HEK293 (cell line): ENCODE results near the gene CREBBP.

Experiments used
- CTCF ChIA-PET: fragments of 350-600 bp; formaldehyde crosslinking; extraction: SDS; loops from one replicate; lab custom pipeline; 2021; ENCODE audit warnings: antibody characterized with exemption; lab: Yijun Ruan, JAX
- POLR2A ChIA-PET: fragments of 300-600 bp; formaldehyde crosslinking; extraction: SDS; loops from one replicate; lab custom pipeline; 2020; ENCODE audit warnings: antibody characterized with exemption, inconsistent platforms; lab: Yijun Ruan, JAX
- H3K27ac ChIP-seq: fragments of 200-500 bp; sonication (Bioruptor generic); 2 replicates; pipeline ENCODE4 v1.5.1; 2014; ENCODE audit warnings: low read depth, low read length, control low read depth, inconsistent platforms; ENCODE audit errors: extremely low read depth
- H3K36me3 ChIP-seq, 2 experiments: fragments of 200-500 bp in 1 of 2; sonication (Bioruptor generic) in 1 of 2; 1 replicate in 1 of 2; 2 replicates in 1 of 2; pipeline ENCODE4 v1.5.1; 2014 to 2017; ENCODE audit warnings: inconsistent platforms in 2 of 2, low read length in 2 of 2; ENCODE audit not compliant: control insufficient read depth in 2 of 2, insufficient read depth in 1 of 2
- H3K4me1 ChIP-seq: fragments of 200-500 bp; sonication (Bioruptor generic); 2 replicates; pipeline ENCODE4 v1.5.1; 2014; ENCODE audit warnings: mild to moderate bottlenecking, low read length, inconsistent platforms; ENCODE audit not compliant: control insufficient read depth, insufficient read depth
- H3K4me3 ChIP-seq: 2 replicates; pipeline ENCODE4 v1.5.1; 2011; ENCODE audit warnings: low read depth, mild to moderate bottlenecking, control low read depth, low read length, moderate library complexity
- H3K9me3 ChIP-seq: fragments of 200-500 bp; sonication (Bioruptor generic); 2 replicates; pipeline ENCODE4 v1.5.1; 2014; ENCODE audit warnings: low read depth, low read length, inconsistent platforms; ENCODE audit not compliant: control insufficient read depth, insufficient read depth
- BCL11A ChIP-seq: fragments of 450-650 bp; formaldehyde crosslinking; IDR thresholded peaks from 2 replicates; pipeline ENCODE4 v1.5.1; 2016; ENCODE audit warnings: low read depth, missing biosample characterization, missing genetic modification characterization
- GLIS1 ChIP-seq: fragments of 450-650 bp; formaldehyde crosslinking; IDR thresholded peaks from 2 replicates; pipeline ENCODE4 v1.5.1; 2016; ENCODE audit warnings: missing biosample characterization, missing genetic modification characterization
- IKZF3 ChIP-seq: fragments of 450-650 bp; IDR thresholded peaks from 2 replicates; pipeline ENCODE4 v1.5.0; 2018; ENCODE audit warnings: missing biosample characterization, mild to moderate bottlenecking, missing genetic modification characterization, moderate library complexity
- KLF1 ChIP-seq: fragments of 450-650 bp; formaldehyde crosslinking; IDR thresholded peaks from 2 replicates; pipeline ENCODE4 v1.5.1; 2016; ENCODE audit warnings: missing biosample characterization, missing genetic modification characterization
- PRDM1 ChIP-seq: fragments of 450-650 bp; formaldehyde crosslinking; IDR thresholded peaks from 2 replicates; pipeline ENCODE4; 2016; ENCODE audit warnings: missing biosample characterization, missing genetic modification characterization
- SALL2 ChIP-seq: fragments of 450-650 bp; formaldehyde crosslinking; IDR thresholded peaks from 2 replicates; pipeline ENCODE4 v1.5.0; 2017; ENCODE audit warnings: missing biosample characterization, mild to moderate bottlenecking, missing genetic modification characterization, borderline replicate concordance
- SETDB1 ChIP-seq: IDR thresholded peaks from one replicate; pipeline ENCODE4 v1.6.1; 2017; ENCODE audit warnings: mild to moderate bottlenecking, low read length, moderate library complexity, mixed read lengths; ENCODE audit not compliant: insufficient read length
- YY2 ChIP-seq: fragments of 450-650 bp; formaldehyde crosslinking; IDR thresholded peaks from 2 replicates; pipeline ENCODE4 v1.5.1; 2016; ENCODE audit warnings: missing biosample characterization, missing genetic modification characterization
- ZBTB1 ChIP-seq: fragments of 450-650 bp; formaldehyde crosslinking; IDR thresholded peaks from 2 replicates; pipeline ENCODE4 v1.5.1; 2016; ENCODE audit warnings: missing biosample characterization, missing genetic modification characterization
- ZBTB48 ChIP-seq: fragments of 450-650 bp; formaldehyde crosslinking; IDR thresholded peaks from 2 replicates; pipeline ENCODE4 v1.5.1; 2016; ENCODE audit warnings: missing biosample characterization, missing genetic modification characterization
- ZEB2 ChIP-seq: fragments of 450-650 bp; formaldehyde crosslinking; IDR thresholded peaks from 2 replicates; pipeline ENCODE4 v1.5.1; 2016; ENCODE audit warnings: missing biosample characterization, missing genetic modification characterization
- ZFHX2 ChIP-seq: fragments of 450-650 bp; formaldehyde crosslinking; conservative IDR thresholded peaks from 2 replicates; pipeline ENCODE4 v1.5.1; 2016; ENCODE audit warnings: missing biosample characterization, missing genetic modification characterization
- ZFP3 ChIP-seq: fragments of 450-650 bp; formaldehyde crosslinking; IDR thresholded peaks from 2 replicates; pipeline ENCODE4 v1.5.1; 2016; ENCODE audit warnings: low read depth, missing biosample characterization, missing genetic modification characterization
- ZNF146 ChIP-seq: fragments of 450-650 bp; formaldehyde crosslinking; IDR thresholded peaks from 2 replicates; pipeline ENCODE4 v1.5.1; 2016; ENCODE audit warnings: missing biosample characterization, missing genetic modification characterization
- ZNF24 ChIP-seq: fragments of 450-650 bp; formaldehyde crosslinking; IDR thresholded peaks from 2 replicates; pipeline ENCODE4 v1.5.1; 2016; ENCODE audit warnings: missing biosample characterization, missing genetic modification characterization
- ZNF292 ChIP-seq: fragments of 450-650 bp; formaldehyde crosslinking; IDR thresholded peaks from 2 replicates; pipeline ENCODE4 v1.5.1; 2016; ENCODE audit warnings: low read depth, missing biosample characterization, missing genetic modification characterization, borderline replicate concordance
- ZNF302 ChIP-seq: fragments of 450-650 bp; formaldehyde crosslinking; IDR thresholded peaks from 2 replicates; pipeline ENCODE4 v1.5.1; 2016; ENCODE audit warnings: missing biosample characterization, missing genetic modification characterization, low read depth
- ZNF350 ChIP-seq: fragments of 450-650 bp; formaldehyde crosslinking; IDR thresholded peaks from 2 replicates; pipeline ENCODE4 v1.5.0; 2017; ENCODE audit warnings: missing biosample characterization, mild to moderate bottlenecking, missing genetic modification characterization
- ZNF354C ChIP-seq: fragments of 450-650 bp; formaldehyde crosslinking; IDR thresholded peaks from 2 replicates; pipeline ENCODE4 v1.5.1; 2016; ENCODE audit warnings: missing biosample characterization, missing genetic modification characterization, low read depth, borderline replicate concordance
- ZNF48 ChIP-seq: fragments of 450-650 bp; formaldehyde crosslinking; IDR thresholded peaks from 2 replicates; pipeline ENCODE4 v1.5.1; 2016; ENCODE audit warnings: missing biosample characterization, missing genetic modification characterization
- ZNF521 ChIP-seq: fragments of 450-650 bp; formaldehyde crosslinking; IDR thresholded peaks from 2 replicates; pipeline ENCODE4 v1.5.1; 2017; ENCODE audit warnings: missing biosample characterization, mild to moderate bottlenecking, missing genetic modification characterization
- ZNF548 ChIP-seq: fragments of 450-650 bp; formaldehyde crosslinking; IDR thresholded peaks from 2 replicates; pipeline ENCODE4 v1.5.1; 2016; ENCODE audit warnings: missing biosample characterization, missing genetic modification characterization
- ZNF600 ChIP-seq: fragments of 450-650 bp; formaldehyde crosslinking; IDR thresholded peaks from 2 replicates; pipeline ENCODE4 v1.5.1; 2016; ENCODE audit warnings: missing biosample characterization, missing genetic modification characterization
- ZNF629 ChIP-seq: fragments of 450-650 bp; formaldehyde crosslinking; IDR thresholded peaks from 2 replicates; pipeline ENCODE4 v1.5.1; 2017; ENCODE audit warnings: missing biosample characterization, missing genetic modification characterization
- ZNF664 ChIP-seq: fragments of 450-650 bp; formaldehyde crosslinking; IDR thresholded peaks from 2 replicates; pipeline ENCODE4 v1.5.1; 2016; ENCODE audit warnings: missing biosample characterization, missing genetic modification characterization
- ZNF701 ChIP-seq: fragments of 450-650 bp; formaldehyde crosslinking; IDR thresholded peaks from 2 replicates; pipeline ENCODE4 v1.5.1; 2016; ENCODE audit warnings: missing biosample characterization, missing genetic modification characterization
- ZNF768 ChIP-seq: fragments of 450-650 bp; formaldehyde crosslinking; IDR thresholded peaks from 2 replicates; pipeline ENCODE4 v1.5.1; 2018; ENCODE audit warnings: missing biosample characterization, mild to moderate bottlenecking, missing genetic modification characterization
- ZNF776 ChIP-seq: fragments of 450-650 bp; formaldehyde crosslinking; IDR thresholded peaks from 2 replicates; pipeline ENCODE4 v1.5.0; 2017; ENCODE audit warnings: missing biosample characterization, missing genetic modification characterization, borderline replicate concordance
- TF ChIP-seq, protein P1 (sequence below): fragments of 450-650 bp; formaldehyde crosslinking; IDR thresholded peaks from 2 replicates; pipeline ENCODE4 v1.5.1; 2017; ENCODE audit warnings: missing biosample characterization, missing genetic modification characterization
- TF ChIP-seq, protein P2 (sequence below): fragments of 450-650 bp; formaldehyde crosslinking; IDR thresholded peaks from 2 replicates; pipeline ENCODE4 v1.5.1; 2017; ENCODE audit warnings: missing biosample characterization, missing genetic modification characterization
- TF ChIP-seq, protein P3 (sequence below): fragments of 450-650 bp; formaldehyde crosslinking; IDR thresholded peaks from 2 replicates; pipeline ENCODE4 v1.5.1; 2017; ENCODE audit warnings: missing biosample characterization, missing genetic modification characterization
- TF ChIP-seq, protein P4 (sequence below): fragments of 450-650 bp; formaldehyde crosslinking; optimal IDR thresholded peaks from 2 replicates; pipeline ENCODE3; 2016; ENCODE audit warnings: missing biosample characterization, mild to moderate bottlenecking, missing genetic modification characterization

CREBBP gene

DNA sequence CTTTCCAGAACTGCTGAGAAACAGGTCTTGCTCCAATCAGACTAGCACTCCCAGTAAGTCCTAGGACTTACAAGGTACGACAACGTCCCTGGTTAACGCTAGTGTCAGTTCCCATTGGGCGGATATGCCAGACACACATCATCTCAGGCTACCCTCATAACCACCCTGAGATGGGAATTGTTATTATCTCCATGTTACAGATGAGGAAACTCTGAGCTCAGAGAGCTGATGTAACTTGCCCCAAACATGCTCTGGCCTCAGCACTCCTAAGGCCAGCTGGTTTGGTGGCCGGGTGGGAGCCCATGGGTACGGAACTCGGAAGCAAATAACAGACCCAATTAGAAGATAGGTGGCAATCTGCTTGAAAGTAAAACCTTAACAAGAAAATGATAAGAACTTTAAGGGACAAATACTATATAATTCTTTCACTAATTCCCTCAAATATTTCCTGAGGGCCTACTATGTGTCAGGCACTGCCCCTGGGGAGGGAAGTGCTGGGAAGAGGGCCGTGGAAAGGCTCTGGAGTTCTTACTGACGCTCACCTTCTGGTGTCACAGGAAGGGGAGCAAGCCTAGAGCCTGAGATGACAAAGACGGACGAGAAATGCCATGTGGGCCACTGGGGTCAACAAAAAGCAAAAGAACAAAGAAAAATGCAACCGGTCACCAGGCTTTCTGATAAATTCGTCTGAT lies 6.9 kb downstream of the CREBBP start (continued):
- no peak for TF ChIP-seq ZNF146 (tag by site-specific recombination)
- TF ChIP-seq ZNF354C (tag by site-specific recombination) = no peak
- TF ChIP-seq ZNF600 (tag by site-specific recombination) = peak; percentile 94
- no peak for TF ChIP-seq ZNF302 (tag by site-specific recombination)
- 0 out of 2 replicates have a peak, but pooled peaks have one; percentile 20 for TF ChIP-seq ZEB2 (tag by site-specific recombination)
- no peak for TF ChIP-seq ZBTB1 (tag by site-specific recombination)
- no peak for TF ChIP-seq ZFHX2 (tag by site-specific recombination)
- TF ChIP-seq ZNF24 (tag by site-specific recombination) = no peak
- no peak for TF ChIP-seq YY2 (tag by site-specific recombination)
- TF ChIP-seq, protein P1, sequence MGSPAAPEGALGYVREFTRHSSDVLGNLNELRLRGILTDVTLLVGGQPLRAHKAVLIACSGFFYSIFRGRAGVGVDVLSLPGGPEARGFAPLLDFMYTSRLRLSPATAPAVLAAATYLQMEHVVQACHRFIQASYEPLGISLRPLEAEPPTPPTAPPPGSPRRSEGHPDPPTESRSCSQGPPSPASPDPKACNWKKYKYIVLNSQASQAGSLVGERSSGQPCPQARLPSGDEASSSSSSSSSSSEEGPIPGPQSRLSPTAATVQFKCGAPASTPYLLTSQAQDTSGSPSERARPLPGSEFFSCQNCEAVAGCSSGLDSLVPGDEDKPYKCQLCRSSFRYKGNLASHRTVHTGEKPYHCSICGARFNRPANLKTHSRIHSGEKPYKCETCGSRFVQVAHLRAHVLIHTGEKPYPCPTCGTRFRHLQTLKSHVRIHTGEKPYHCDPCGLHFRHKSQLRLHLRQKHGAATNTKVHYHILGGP = no peak
- TF ChIP-seq SALL2 (tag by site-specific recombination) = no peak
- TF ChIP-seq ZFP3 (tag by site-specific recombination) = no peak
- TF ChIP-seq ZNF48 (tag by site-specific recombination) = no peak
- TF ChIP-seq ZNF664 (tag by site-specific recombination) = no peak

DNA sequence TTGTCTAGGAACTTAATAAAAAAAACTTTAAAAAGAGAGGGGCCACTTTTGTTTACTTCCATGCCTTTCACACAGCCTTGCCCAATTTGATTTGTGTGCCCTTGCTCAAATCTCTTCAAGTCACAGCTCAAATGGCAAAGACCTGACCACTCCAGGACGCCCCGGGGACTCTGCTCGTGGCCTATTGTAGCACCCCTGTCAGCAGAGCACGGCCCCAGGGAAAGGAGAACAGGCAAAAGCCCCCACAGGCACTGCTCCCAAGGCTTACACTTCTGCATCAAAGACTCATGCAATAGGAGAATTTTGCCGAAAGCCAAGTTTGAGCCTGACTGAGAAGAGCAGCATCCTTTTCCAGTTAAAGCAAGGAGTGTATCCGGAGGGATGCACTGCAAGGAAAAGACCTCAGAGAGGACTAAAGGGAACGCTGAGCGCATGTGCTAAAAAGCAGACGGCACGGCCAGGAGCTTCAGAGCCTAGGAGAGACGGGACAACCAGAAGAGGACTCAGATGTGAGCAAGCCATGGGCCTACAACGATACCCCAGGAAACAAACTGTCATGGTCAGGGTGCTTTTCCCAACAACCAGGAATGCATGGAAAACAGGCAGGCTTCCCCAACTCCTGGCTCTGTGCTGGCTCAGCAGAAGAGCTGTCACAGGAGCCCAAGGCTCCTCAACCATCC lies 8.2 kb downstream of the CREBBP start:
- H3K36me3 ChIP-seq = peaks cover 0 to 5% of the 10 kb centered on the region in 2 experiments; a peak in 2 of 3 replicates
- no peak overlapping the region for H3K27ac ChIP-seq
- H3K4me3 ChIP-seq = no peak overlapping the region
- CTCF ChIA-PET = interaction anchor here (0.6 to 2.1 kb wide), 6 partner anchors 9 to 392 kb away, joined by 3 to 6 read pairs (median 4); no protein-coding TSS in a partner anchor
- H3K9me3 ChIP-seq = no peaks in the 10 kb centered on the region
- POLR2A ChIA-PET = no interaction called here
- peaks cover 52% of the 10 kb centered on the region for H3K4me1 ChIP-seq
- TF ChIP-seq ZBTB48 (tag by site-specific recombination) = no peak
- no peak for TF ChIP-seq ZNF521
- no peak for TF ChIP-seq ZNF768 (tag by site-specific recombination)
- no peak for TF ChIP-seq BCL11A (tag by site-specific recombination)
- TF ChIP-seq ZNF292 (tag by site-specific recombination) = no peak
- TF ChIP-seq IKZF3 = 0 out of 2 replicates have a peak, but pooled peaks have one; percentile 35
- TF ChIP-seq SALL2 (tag by site-specific recombination) = no peak
- TF ChIP-seq ZNF350 = no peak
- no peak for TF ChIP-seq KLF1
- no peak for TF ChIP-seq ZNF776 (tag by site-specific recombination)
- TF ChIP-seq ZNF629 (tag by site-specific recombination) = no peak
- TF ChIP-seq, protein P2, sequence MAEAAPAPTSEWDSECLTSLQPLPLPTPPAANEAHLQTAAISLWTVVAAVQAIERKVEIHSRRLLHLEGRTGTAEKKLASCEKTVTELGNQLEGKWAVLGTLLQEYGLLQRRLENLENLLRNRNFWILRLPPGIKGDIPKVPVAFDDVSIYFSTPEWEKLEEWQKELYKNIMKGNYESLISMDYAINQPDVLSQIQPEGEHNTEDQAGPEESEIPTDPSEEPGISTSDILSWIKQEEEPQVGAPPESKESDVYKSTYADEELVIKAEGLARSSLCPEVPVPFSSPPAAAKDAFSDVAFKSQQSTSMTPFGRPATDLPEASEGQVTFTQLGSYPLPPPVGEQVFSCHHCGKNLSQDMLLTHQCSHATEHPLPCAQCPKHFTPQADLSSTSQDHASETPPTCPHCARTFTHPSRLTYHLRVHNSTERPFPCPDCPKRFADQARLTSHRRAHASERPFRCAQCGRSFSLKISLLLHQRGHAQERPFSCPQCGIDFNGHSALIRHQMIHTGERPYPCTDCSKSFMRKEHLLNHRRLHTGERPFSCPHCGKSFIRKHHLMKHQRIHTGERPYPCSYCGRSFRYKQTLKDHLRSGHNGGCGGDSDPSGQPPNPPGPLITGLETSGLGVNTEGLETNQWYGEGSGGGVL (tag by site-specific recombination) = no peak
- no peak for TF ChIP-seq ZNF548
- TF ChIP-seq, protein P3, sequence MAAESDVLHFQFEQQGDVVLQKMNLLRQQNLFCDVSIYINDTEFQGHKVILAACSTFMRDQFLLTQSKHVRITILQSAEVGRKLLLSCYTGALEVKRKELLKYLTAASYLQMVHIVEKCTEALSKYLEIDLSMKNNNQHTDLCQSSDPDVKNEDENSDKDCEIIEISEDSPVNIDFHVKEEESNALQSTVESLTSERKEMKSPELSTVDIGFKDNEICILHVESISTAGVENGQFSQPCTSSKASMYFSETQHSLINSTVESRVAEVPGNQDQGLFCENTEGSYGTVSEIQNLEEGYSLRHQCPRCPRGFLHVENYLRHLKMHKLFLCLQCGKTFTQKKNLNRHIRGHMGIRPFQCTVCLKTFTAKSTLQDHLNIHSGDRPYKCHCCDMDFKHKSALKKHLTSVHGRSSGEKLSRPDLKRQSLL (tag by site-specific recombination) = no peak
- peak; percentile 89 for TF ChIP-seq ZNF600 (tag by site-specific recombination)
- peak; percentile 24; the same call in 1 of the 2 replicates for TF ChIP-seq PRDM1 (tag by site-specific recombination)
- no peak for TF ChIP-seq SETDB1
- 0 out of 2 replicates have a peak, but pooled peaks have one; percentile 16 for TF ChIP-seq GLIS1 (tag by site-specific recombination)
- no peak for TF ChIP-seq ZNF701 (tag by site-specific recombination)
- TF ChIP-seq, protein P4, sequence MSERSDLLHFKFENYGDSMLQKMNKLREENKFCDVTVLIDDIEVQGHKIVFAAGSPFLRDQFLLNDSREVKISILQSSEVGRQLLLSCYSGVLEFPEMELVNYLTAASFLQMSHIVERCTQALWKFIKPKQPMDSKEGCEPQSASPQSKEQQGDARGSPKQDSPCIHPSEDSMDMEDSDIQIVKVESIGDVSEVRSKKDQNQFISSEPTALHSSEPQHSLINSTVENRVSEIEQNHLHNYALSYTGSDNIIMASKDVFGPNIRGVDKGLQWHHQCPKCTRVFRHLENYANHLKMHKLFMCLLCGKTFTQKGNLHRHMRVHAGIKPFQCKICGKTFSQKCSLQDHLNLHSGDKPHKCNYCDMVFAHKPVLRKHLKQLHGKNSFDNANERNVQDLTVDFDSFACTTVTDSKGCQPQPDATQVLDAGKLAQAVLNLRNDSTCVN (tag by site-specific recombination) = no peak
